K562 (cell line): ENCODE results near the gene LRRTM1. TPM values are rescaled to one million over a fixed set of nuclear protein-coding genes. Genes with fewer than 3 reads are reported as not detected.

Experiments
- ATAC-seq: fragments of 200-7000 bp; cut with Tn5 transposase; 3 replicates; pipeline ENCODE4 v1.9.1; 2020; ENCODE audit warnings: moderate library complexity
- BruUV-seq: library from RNA; stranded (reverse); fragments of 400-500 nt; replicated peaks from 2 replicates; lab custom pipeline; 2021; lab: Mats Ljungman, UMichigan
- CTCF ChIA-PET: fragments of 300-600 bp; formaldehyde crosslinking; extraction: SDS; loops from one replicate; lab custom pipeline; 2021; ENCODE audit warnings: low intra/inter-chr PET ratio; lab: Yijun Ruan, JAX
- POLR2A ChIA-PET: fragments of 300-600, 350-650 bp; sonication (Branson Sonifier 250); formaldehyde crosslinking; extraction: SDS; loops from one replicate; lab custom pipeline; 2021; ENCODE audit warnings: antibody characterized with exemption, inconsistent platforms; lab: Yijun Ruan, JAX
- DNase-seq, 4 experiments: peaks; one replicate each; pipeline versions ENCODE4 v3.0.0 to v3.0.0-alpha.2; 2011 to 2018; ENCODE audit warnings: low spot score in 3 of 4, mixed read lengths in 3 of 4; ENCODE audit errors: extremely low read depth in 1 of 4
- FAIRE-seq: peaks from 2 replicates; lab custom pipeline; 2011; peaks lifted over from hg19 to GRCh38; lab: Jason Lieb, UNC
- H2AFZ ChIP-seq: 2 replicates; pipeline ENCODE4 v1.6.0; 2011; ENCODE audit warnings: low read depth, low read length, control low read depth, inconsistent platforms
- H3K27ac ChIP-seq: fragments of 200-600 bp; 3 replicates; pipeline ENCODE4 v1.8.0; 2011; ENCODE audit warnings: low read depth, mild to moderate bottlenecking, control low read depth, inconsistent platforms, low read length, moderate library complexity, mixed read lengths; ENCODE audit errors: extremely low read depth
- H3K27me3 ChIP-seq, 2 experiments: fragments of 300-600 bp in 1 of 2; 2 replicates in 1 of 2; 3 replicates in 1 of 2; pipeline versions ENCODE4 v1.6.0 to v1.8.0; 2011; ENCODE audit warnings: inconsistent platforms in 2 of 2, low read length in 2 of 2, mild to moderate bottlenecking in 1 of 2, mixed read lengths in 1 of 2, moderate library complexity in 1 of 2; ENCODE audit not compliant: control insufficient read depth in 2 of 2, insufficient read depth in 2 of 2
- H3K36me3 ChIP-seq: fragments of 300-600 bp; 3 replicates; pipeline ENCODE4 v1.8.0; 2011; ENCODE audit warnings: mild to moderate bottlenecking, low read length, inconsistent platforms; ENCODE audit not compliant: control insufficient read depth, insufficient read depth
- H3K4me1 ChIP-seq, 2 experiments: fragments of 200-600 bp in 1 of 2; replicated peaks in 1 of 2; 2 replicates in 1 of 2; 3 replicates in 1 of 2; pipeline versions ENCODE4 v1.5.1 to v1.8.0; 2011; ENCODE audit warnings: inconsistent platforms in 2 of 2, low read length in 2 of 2, mild to moderate bottlenecking in 1 of 2, mixed read lengths in 1 of 2, moderate library complexity in 1 of 2; ENCODE audit not compliant: control insufficient read depth in 2 of 2, insufficient read depth in 2 of 2
- H3K4me2 ChIP-seq: 2 replicates; pipeline ENCODE4 v1.6.1; 2011; ENCODE audit warnings: low read length, control low read depth, inconsistent platforms, mixed read lengths; ENCODE audit not compliant: insufficient read depth
- H3K4me3 ChIP-seq: fragments of 200-600 bp; sonication (generic), shearing (Covaris generic); 2 replicates; pipeline ENCODE4 v1.5.1; 2016; ENCODE audit warnings: control low read depth, inconsistent platforms
- H3K79me2 ChIP-seq: fragments of 200-600 bp; 3 replicates; pipeline ENCODE4 v1.8.0; 2011; ENCODE audit warnings: low read length, inconsistent platforms; ENCODE audit not compliant: control insufficient read depth, insufficient read depth
- H3K9ac ChIP-seq, 2 experiments: 2 replicates each; pipeline versions ENCODE4 v1.6.0 to v1.6.1; 2011; ENCODE audit warnings: low read depth in 2 of 2, low read length in 2 of 2, control low read depth in 1 of 2, inconsistent platforms in 1 of 2, mild to moderate bottlenecking in 1 of 2, mixed read lengths in 1 of 2; ENCODE audit not compliant: insufficient read depth in 1 of 2
- H3K9me1 ChIP-seq: one replicate; pipeline ENCODE4 v1.6.0; 2011; ENCODE audit warnings: inconsistent platforms, mild to moderate bottlenecking, low read length, moderate library complexity; ENCODE audit not compliant: control insufficient read depth, insufficient read depth
- H3K9me3 ChIP-seq: replicated peaks from 2 replicates; pipeline ENCODE4 v1.5.1; 2011; ENCODE audit warnings: low read depth, low read length, inconsistent platforms; ENCODE audit not compliant: control insufficient read depth, insufficient read depth
- H4K20me1 ChIP-seq: replicated peaks from 2 replicates; pipeline ENCODE4 v1.6.1; 2011; ENCODE audit warnings: low read length, inconsistent platforms, mixed read lengths; ENCODE audit not compliant: control insufficient read depth, insufficient read depth
- CSDE1 ChIP-seq, 2 experiments: fragments of 450-650 bp; IDR thresholded peaks; 2 replicates each; pipeline ENCODE4 v1.6.1; 2016; ENCODE audit warnings: mild to moderate bottlenecking in 1 of 2
- FOXJ3 ChIP-seq: sonication (generic); formaldehyde crosslinking; IDR thresholded peaks from 2 replicates; pipeline ENCODE4 v1.4.0; 2020; ENCODE audit warnings: mild to moderate bottlenecking, missing genetic modification reagents
- FUS ChIP-seq: fragments of 200-400 bp; formaldehyde crosslinking; optimal IDR thresholded peaks from 2 replicates; pipeline ENCODE3; 2017; ENCODE audit warnings: low read depth, low read length
- HCFC1 ChIP-seq: IDR thresholded peaks from 2 replicates; pipeline ENCODE4 v1.6.1; 2012; ENCODE audit warnings: low read depth, low read length, improper control_type of control experiment
- KLF6 ChIP-seq: fragments of 250-450 bp; sonication (Bioruptor Pico); IDR thresholded peaks from 2 replicates; pipeline ENCODE4 v1.4.0; 2020; ENCODE audit warnings: mild to moderate bottlenecking, moderate library complexity, borderline replicate concordance
- MECOM ChIP-seq: fragments of 250-450 bp; sonication (Bioruptor Pico); IDR thresholded peaks from 2 replicates; pipeline ENCODE4 v1.8.0; 2022; ENCODE audit warnings: inconsistent platforms
- SUPT5H ChIP-seq: fragments of 450-650 bp; IDR thresholded peaks from 2 replicates; pipeline ENCODE4 v1.6.1; 2016
- TARDBP ChIP-seq: fragments of 450-650 bp; IDR thresholded peaks from 2 replicates; pipeline ENCODE4 v1.6.1; 2016
- ZC3H8 ChIP-seq: fragments of 450-650 bp; IDR thresholded peaks from 2 replicates; pipeline ENCODE4 v1.6.1; 2017
- ZFPM2 ChIP-seq: fragments of 250-450 bp; sonication (Bioruptor Pico); IDR thresholded peaks from 2 replicates; pipeline ENCODE4 v1.5.1; 2022; ENCODE audit warnings: mild to moderate bottlenecking
- ZNF707 ChIP-seq: fragments of 250-450 bp; sonication (Bioruptor Pico); conservative IDR thresholded peaks from 2 replicates; pipeline ENCODE4 v1.8.0; 2022; ENCODE audit warnings: inconsistent platforms, mild to moderate bottlenecking, moderate library complexity
- ZNF764 ChIP-seq: fragments of 250-450 bp; sonication (Bioruptor Pico); IDR thresholded peaks from 2 replicates; pipeline ENCODE4 v1.4.0; 2020; ENCODE audit warnings: low read depth, mild to moderate bottlenecking, moderate library complexity
- WGBS: fragments of 100-300 bp; shearing (Covaris generic); methylation state at CpG from one replicate; pipeline ENCODE4 v1.1.6; 2016; ENCODE audit warnings: low coverage, mixed read lengths; ENCODE audit not compliant: insufficient coverage; ENCODE audit errors: missing lambda C conversion rate; 5-methylcytosine and 5-hydroxymethylcytosine counted together
- in situ Hi-C: fragments of 300-500 bp; cut with MboI; formaldehyde crosslinking; loops from 4 replicates; pipeline ENCODE4 v1.15.0; 2018; ENCODE audit warnings: inconsistent platforms, mixed read lengths
- intact Hi-C: fragments of 100-400 bp; cut with micrococcal nuclease; formaldehyde crosslinking; loops from 2 replicates; pipeline ENCODE4 v1.14.2; 2022
- polyA plus RNA-seq, 8 experiments: library from polyadenylated mRNA; depleted of rRNA in 4 of 8; stranded (reverse) in 5 of 8; unstranded in 3 of 8; fragments of >200 nt; fragmentation: Nextera tagmentation in 2 of 8; fragmentation: Illumina TruSeq in 1 of 8; extraction: Ambion mirVana in 2 of 8; extraction: Trizol in 1 of 8; gene quantifications; 2 replicates each; pipeline versions ENCODE4 v1.2.1 to v1.2.3, GENCODE V29; 2011 to 2014; ENCODE audit warnings: inconsistent platforms in 1 of 8, missing spikeins in 1 of 8
- total RNA-seq, 7 experiments: library from RNA; depleted of rRNA in 6 of 7; stranded (reverse); fragments of >200 nt in 6 of 7; fragmentation: Illumina TruSeq in 2 of 7; extraction: Trizol in 2 of 7; gene quantifications; 2 replicates each; pipeline versions ENCODE4 v1.2.1 to v1.2.3, GENCODE V29; 2011 to 2021; ENCODE audit warnings: low replicate concordance in 1 of 7
- TF ChIP-seq, protein P1 (sequence below): sonication (generic); formaldehyde crosslinking; IDR thresholded peaks from 2 replicates; pipeline ENCODE4 v1.8.0; 2023; ENCODE audit warnings: mild to moderate bottlenecking, missing genetic modification reagents
- TF ChIP-seq, protein P2 (sequence below): fragments of 450-650 bp; conservative IDR thresholded peaks from 2 replicates; pipeline ENCODE4 v1.6.1; 2016; ENCODE audit warnings: missing genetic modification characterization, low read depth, mild to moderate bottlenecking, missing compliant biosample characterization, moderate library complexity
- TF ChIP-seq, protein P3 (sequence below): IDR thresholded peaks from 2 replicates; pipeline ENCODE4 v1.6.1; 2016; ENCODE audit warnings: missing genetic modification characterization, missing compliant biosample characterization
- TF ChIP-seq, protein P4 (sequence below): fragments of 450-650 bp; formaldehyde crosslinking; IDR thresholded peaks from 2 replicates; pipeline ENCODE4 v1.4.0; 2020; ENCODE audit warnings: mild to moderate bottlenecking, moderate library complexity

LRRTM1 gene
- total and polyA plus RNA-seq, 9 of the 15 experiments (the other 6 are each of a cell fraction or from before 2014, with no cell fraction given), result 0.07 to 0.33 (median 0.11) TPM; not detected in 6

- no peak for TF ChIP-seq CSDE1 (IDR thresholded peaks at IDR 0.05)
- TF ChIP-seq, protein P1, sequence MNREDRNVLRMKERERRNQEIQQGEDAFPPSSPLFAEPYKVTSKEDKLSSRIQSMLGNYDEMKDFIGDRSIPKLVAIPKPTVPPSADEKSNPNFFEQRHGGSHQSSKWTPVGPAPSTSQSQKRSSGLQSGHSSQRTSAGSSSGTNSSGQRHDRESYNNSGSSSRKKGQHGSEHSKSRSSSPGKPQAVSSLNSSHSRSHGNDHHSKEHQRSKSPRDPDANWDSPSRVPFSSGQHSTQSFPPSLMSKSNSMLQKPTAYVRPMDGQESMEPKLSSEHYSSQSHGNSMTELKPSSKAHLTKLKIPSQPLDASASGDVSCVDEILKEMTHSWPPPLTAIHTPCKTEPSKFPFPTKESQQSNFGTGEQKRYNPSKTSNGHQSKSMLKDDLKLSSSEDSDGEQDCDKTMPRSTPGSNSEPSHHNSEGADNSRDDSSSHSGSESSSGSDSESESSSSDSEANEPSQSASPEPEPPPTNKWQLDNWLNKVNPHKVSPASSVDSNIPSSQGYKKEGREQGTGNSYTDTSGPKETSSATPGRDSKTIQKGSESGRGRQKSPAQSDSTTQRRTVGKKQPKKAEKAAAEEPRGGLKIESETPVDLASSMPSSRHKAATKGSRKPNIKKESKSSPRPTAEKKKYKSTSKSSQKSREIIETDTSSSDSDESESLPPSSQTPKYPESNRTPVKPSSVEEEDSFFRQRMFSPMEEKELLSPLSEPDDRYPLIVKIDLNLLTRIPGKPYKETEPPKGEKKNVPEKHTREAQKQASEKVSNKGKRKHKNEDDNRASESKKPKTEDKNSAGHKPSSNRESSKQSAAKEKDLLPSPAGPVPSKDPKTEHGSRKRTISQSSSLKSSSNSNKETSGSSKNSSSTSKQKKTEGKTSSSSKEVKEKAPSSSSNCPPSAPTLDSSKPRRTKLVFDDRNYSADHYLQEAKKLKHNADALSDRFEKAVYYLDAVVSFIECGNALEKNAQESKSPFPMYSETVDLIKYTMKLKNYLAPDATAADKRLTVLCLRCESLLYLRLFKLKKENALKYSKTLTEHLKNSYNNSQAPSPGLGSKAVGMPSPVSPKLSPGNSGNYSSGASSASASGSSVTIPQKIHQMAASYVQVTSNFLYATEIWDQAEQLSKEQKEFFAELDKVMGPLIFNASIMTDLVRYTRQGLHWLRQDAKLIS (CRISPR knock-in tag), result no peak
Measured at GRCh38 chr2:80300954-80301353, 3.6 kb downstream of the LRRTM1 start (continued).

- Histone ChIP-seq H3K9me1 (no peaks in the 10 kb centered on the region), H2AFZ (no peak overlapping the region), H3K27me3 (peaks cover 22 to 24% of the 10 kb centered on the region in 2 experiments), H3K36me3 (no peaks in the 10 kb centered on the region), H3K4me1 (peaks cover 0 to 23% of the 10 kb centered on the region in 2 experiments; a peak in 2 of 5 replicates), H3K9me3 (no peaks in the 10 kb centered on the region), H3K4me3 (no peak overlapping the region), H4K20me1 (no peaks in the 10 kb centered on the region), H3K27ac (no peak overlapping the region), H3K9ac (no peak overlapping the region), H3K4me2 (no peak overlapping the region), H3K79me2 (no peaks in the 10 kb centered on the region)
- DNase-seq, result no peak
- no TSS peak for BruUV-seq
- intact Hi-C loops (no loop called here), in situ Hi-C loops (no loop called here)
- WGBS, result 0% methylated on average over 1 of the region's 1 CpG
- ChIA-PET POLR2A (no interaction called here), CTCF (no interaction called here)
- no peak for FAIRE-seq
- ATAC-seq, result no peak
- no peak for TF ChIP-seq TARDBP
- no peak for TF ChIP-seq FOXJ3 (CRISPR knock-in tag)
- TF ChIP-seq SUPT5H, result no peak
- no peak for TF ChIP-seq HCFC1
- no peak for TF ChIP-seq ZFPM2 (CRISPR knock-in tag)
- TF ChIP-seq, protein P2, sequence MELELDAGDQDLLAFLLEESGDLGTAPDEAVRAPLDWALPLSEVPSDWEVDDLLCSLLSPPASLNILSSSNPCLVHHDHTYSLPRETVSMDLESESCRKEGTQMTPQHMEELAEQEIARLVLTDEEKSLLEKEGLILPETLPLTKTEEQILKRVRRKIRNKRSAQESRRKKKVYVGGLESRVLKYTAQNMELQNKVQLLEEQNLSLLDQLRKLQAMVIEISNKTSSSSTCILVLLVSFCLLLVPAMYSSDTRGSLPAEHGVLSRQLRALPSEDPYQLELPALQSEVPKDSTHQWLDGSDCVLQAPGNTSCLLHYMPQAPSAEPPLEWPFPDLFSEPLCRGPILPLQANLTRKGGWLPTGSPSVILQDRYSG (tag), result no peak
- TF ChIP-seq ZC3H8, result no peak
- no peak for TF ChIP-seq ZNF764 (CRISPR knock-in tag)
- TF ChIP-seq KLF6, result no peak
- TF ChIP-seq, protein P3, sequence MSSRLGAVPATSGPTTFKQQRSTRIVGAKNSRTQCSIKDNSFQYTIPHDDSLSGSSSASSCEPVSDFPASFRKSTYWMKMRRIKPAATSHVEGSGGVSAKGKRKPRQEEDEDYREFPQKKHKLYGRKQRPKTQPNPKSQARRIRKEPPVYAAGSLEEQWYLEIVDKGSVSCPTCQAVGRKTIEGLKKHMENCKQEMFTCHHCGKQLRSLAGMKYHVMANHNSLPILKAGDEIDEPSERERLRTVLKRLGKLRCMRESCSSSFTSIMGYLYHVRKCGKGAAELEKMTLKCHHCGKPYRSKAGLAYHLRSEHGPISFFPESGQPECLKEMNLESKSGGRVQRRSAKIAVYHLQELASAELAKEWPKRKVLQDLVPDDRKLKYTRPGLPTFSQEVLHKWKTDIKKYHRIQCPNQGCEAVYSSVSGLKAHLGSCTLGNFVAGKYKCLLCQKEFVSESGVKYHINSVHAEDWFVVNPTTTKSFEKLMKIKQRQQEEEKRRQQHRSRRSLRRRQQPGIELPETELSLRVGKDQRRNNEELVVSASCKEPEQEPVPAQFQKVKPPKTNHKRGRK (tag), result no peak
- no peak for TF ChIP-seq ZNF707
- TF ChIP-seq, protein P4, sequence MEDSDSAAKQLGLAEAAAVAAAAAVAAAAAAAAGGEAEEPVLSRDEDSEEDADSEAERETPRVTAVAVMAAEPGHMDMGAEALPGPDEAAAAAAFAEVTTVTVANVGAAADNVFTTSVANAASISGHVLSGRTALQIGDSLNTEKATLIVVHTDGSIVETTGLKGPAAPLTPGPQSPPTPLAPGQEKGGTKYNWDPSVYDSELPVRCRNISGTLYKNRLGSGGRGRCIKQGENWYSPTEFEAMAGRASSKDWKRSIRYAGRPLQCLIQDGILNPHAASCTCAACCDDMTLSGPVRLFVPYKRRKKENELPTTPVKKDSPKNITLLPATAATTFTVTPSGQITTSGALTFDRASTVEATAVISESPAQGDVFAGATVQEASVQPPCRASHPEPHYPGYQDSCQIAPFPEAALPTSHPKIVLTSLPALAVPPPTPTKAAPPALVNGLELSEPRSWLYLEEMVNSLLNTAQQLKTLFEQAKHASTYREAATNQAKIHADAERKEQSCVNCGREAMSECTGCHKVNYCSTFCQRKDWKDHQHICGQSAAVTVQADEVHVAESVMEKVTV (CRISPR knock-in tag), result no peak
- TF ChIP-seq MECOM (CRISPR knock-in tag), result no peak
- TF ChIP-seq FUS, result no peak
Measured at GRCh38 chr2:80300346-80300745, 4.2 kb downstream of the LRRTM1 start.
